DND-41 (cell line): ENCODE measurements around the gene THRB.

ENCODE experiments used
- CTCF ChIP-seq: IDR thresholded peaks from 2 replicates; pipeline ENCODE4 v1.5.1; 2012; ENCODE audit warnings: borderline replicate concordance, low read length, moderate library complexity, mild to moderate bottlenecking; ENCODE audit not compliant: poor library complexity, severe bottlenecking; ENCODE audit errors: extremely low read depth
- EZH2 ChIP-seq: IDR thresholded peaks from 3 replicates; pipeline ENCODE4 v1.6.1; 2012; ENCODE audit warnings: borderline replicate concordance, low read depth, mild to moderate bottlenecking, moderate library complexity, low read length, inconsistent platforms; ENCODE audit not compliant: severe bottlenecking

DNA sequence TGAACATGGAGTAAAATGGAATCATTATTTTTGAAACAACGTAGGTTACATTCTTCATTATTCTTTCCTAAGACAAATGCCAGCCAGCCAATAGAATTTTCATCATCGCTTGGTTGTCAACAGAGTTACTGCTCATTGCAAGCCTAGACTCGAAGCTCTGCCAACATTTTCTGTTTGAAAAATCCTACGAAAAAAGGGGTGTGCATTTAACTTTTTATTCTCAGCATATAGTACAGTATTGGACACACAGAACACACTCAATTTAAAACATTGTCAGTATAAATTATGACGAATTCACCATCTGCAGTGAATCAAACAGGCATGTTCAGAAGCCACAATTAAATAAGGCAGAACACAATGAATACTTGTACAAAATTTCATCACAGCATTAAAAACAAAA, 317.4 kb downstream of the THRB start:
- TF ChIP-seq CTCF (no peak), EZH2 (no peak)
